ENCODE measurements around the gene TTF1.
A peak's percentile ranks its signal among the peaks of the same experiment; 100 is the strongest.
"Not testable (repeated sequence)": the region's sequence is repeated elsewhere in the genome, so short reads cannot be mapped to it uniquely, and the experiment has no call there.

TTF1 gene

GRCh38 chr9:132414731-132415130 is 8.1 kb upstream of the TTF1 start:
- no peak for FAIRE-seq
- DNase-seq (ENCODE audit: insufficient read length, low spot score) = no peak

- FAIRE-seq = no peak
These were observed 7.3 kb upstream of the TTF1 start for GRCh38 chr9:132413926-132414325.

GRCh38 chr9:132412089-132412488 is 5.4 kb upstream of the TTF1 start:
- peak; percentile 10 for DNase-seq (ENCODE audit: insufficient read length, low spot score)
- no peak for FAIRE-seq

More at GRCh38 chr9:132413926-132414325, 7.3 kb upstream of the TTF1 start:
- no peak for DNase-seq (ENCODE audit: insufficient read length, low spot score)

GRCh38 chr9:132411091-132411508 is 4.5 kb upstream of the TTF1 start:
- no peak for FAIRE-seq
- DNase-seq (ENCODE audit: insufficient read length, low spot score) = peak; percentile 25

- no peak for DNase-seq (ENCODE audit: insufficient read length, low spot score)
These were observed 4.0 kb upstream of the TTF1 start for GRCh38 chr9:132410642-132411041.

GRCh38 chr9:132409828-132410528 is 3.3 kb upstream of the TTF1 start, which contains the start of gene CFAP77:
Gene CFAP77 (plus strand): TSS chr9:132410211. CDS start chr9:132410272, 61 bp downstream.
- DNase-seq (ENCODE audit: insufficient read length, low spot score) (peak; percentile 54), FAIRE-seq (no peak)

More at GRCh38 chr9:132410642-132411041, 4.0 kb upstream of the TTF1 start:
- FAIRE-seq = no peak

- no peak for FAIRE-seq
- DNase-seq (ENCODE audit: insufficient read length, low spot score) = no peak
These were observed 1.9 kb upstream of the TTF1 start for GRCh38 chr9:132408521-132408920.

GRCh38 chr9:132407196-132407595 is 556 bp upstream of the TTF1 start:
- FAIRE-seq (no peak), DNase-seq (ENCODE audit: insufficient read length, low spot score) (no peak)

- FAIRE-seq = no peak
- DNase-seq (ENCODE audit: insufficient read length, low spot score) = no peak
These were observed 2.3 kb downstream of the TTF1 start for GRCh38 chr9:132404228-132404881.

GRCh38 chr9:132401824-132402223 is 4.8 kb downstream of the TTF1 start:
- FAIRE-seq (no peak), DNase-seq (ENCODE audit: insufficient read length, low spot score) (no peak)

GRCh38 chr9:132395560-132395959 is 11.1 kb downstream of the TTF1 start:
- DNase-seq (ENCODE audit: insufficient read length, low spot score) = no peak
- FAIRE-seq = no peak

- DNase-seq (ENCODE audit: insufficient read length, low spot score) (no peak), FAIRE-seq (no peak)
These were observed 15.2 kb downstream of the TTF1 start for GRCh38 chr9:132391449-132391848.

- no peak for DNase-seq (ENCODE audit: insufficient read length, low spot score)
- FAIRE-seq = no peak
These were observed 15.7 kb downstream of the TTF1 start for GRCh38 chr9:132390966-132391365.

- FAIRE-seq (no peak), DNase-seq (ENCODE audit: insufficient read length, low spot score) (no peak)
These were observed 19.5 kb downstream of the TTF1 start for GRCh38 chr9:132387133-132387532.

- FAIRE-seq = no peak
- no peak for DNase-seq (ENCODE audit: insufficient read length, low spot score)
These were observed 22.3 kb downstream of the TTF1 start for GRCh38 chr9:132384376-132384775.

GRCh38 chr9:132383462-132383883 is 23.2 kb downstream of the TTF1 start:
- DNase-seq (ENCODE audit: insufficient read length, low spot score) = no peak
- no peak for FAIRE-seq

- DNase-seq (ENCODE audit: insufficient read length, low spot score) = no peak
These were observed 24.6 kb downstream of the TTF1 start for GRCh38 chr9:132381966-132382541.

GRCh38 chr9:132378416-132378815 is 28.2 kb downstream of the TTF1 start:
- FAIRE-seq; DNase-seq (ENCODE audit: insufficient read length, low spot score): not testable (repeated sequence)

More at GRCh38 chr9:132381966-132382541, 24.6 kb downstream of the TTF1 start:
- no peak for FAIRE-seq

- not testable (repeated sequence) for DNase-seq (ENCODE audit: insufficient read length, low spot score)
- peak; percentile 90 for FAIRE-seq
These were observed 28.9 kb downstream of the TTF1 start for GRCh38 chr9:132377769-132378168.

- DNase-seq (ENCODE audit: insufficient read length, low spot score) = peak; percentile 24
- FAIRE-seq = no peak
These were observed 34.2 kb downstream of the TTF1 start for GRCh38 chr9:132372177-132373095.

GRCh38 chr9:132370592-132370991 is 36.0 kb downstream of the TTF1 start:
- FAIRE-seq (no peak), DNase-seq (ENCODE audit: insufficient read length, low spot score) (no peak)
